Measurements from ENCODE around the gene TRIM26. TPM values are rescaled to one million over a fixed set of nuclear protein-coding genes. Genes with fewer than 3 reads are reported as not detected.

TRIM26 gene
- total and polyA plus RNA-seq, 4 donors, result 32.1 to 51.4 (median 38.1) TPM

GRCh38 chr6:30234356-30234755 lies 21.1 kb upstream of the TRIM26 start:
- no peak overlapping the region for H3K4me3 ChIP-seq
- peak; percentile 55 to 95 (median 89) for DNase-seq
- no peaks in the 10 kb centered on the region for H3K27me3 ChIP-seq (ENCODE audit: control insufficient read depth in 3 of 3, insufficient read depth in 3 of 3, low read length in 2 of 3)
- WGBS, 2 donors, result 44 to 53% methylated on average over 2 of the region's 2 CpGs
- peaks cover 0 to 14% (median 0%) of the 10 kb centered on the region in 5 donors for H3K4me1 ChIP-seq (ENCODE audit: control insufficient read depth in 5 of 5, insufficient read depth in 5 of 5, low read length in 5 of 5)
- no peak overlapping the region for H3K9ac ChIP-seq (ENCODE audit: insufficient read depth in 1 of 2, low read length in 2 of 2)
- TF ChIP-seq CTCF (IDR thresholded peaks at IDR 0.05; ENCODE audit: control extremely low read depth, extremely low read depth), result no peak
- H3K36me3 ChIP-seq (ENCODE audit: control insufficient read depth in 4 of 4, insufficient read depth in 4 of 4, low read length in 4 of 4), result no peaks in the 10 kb centered on the region
- no peak overlapping the region for H3K27ac ChIP-seq (ENCODE audit: low read depth in 1 of 2, low read length in 1 of 2)
- ATAC-seq (ENCODE audit: insufficient read depth, low FRiP score), result peak; percentile 27
- no peaks in the 10 kb centered on the region for H3K9me3 ChIP-seq (ENCODE audit: control insufficient read depth in 4 of 4, insufficient read depth in 3 of 4, low read length in 3 of 4)

- H3K36me3 ChIP-seq (ENCODE audit: control insufficient read depth in 4 of 4, insufficient read depth in 4 of 4, low read length in 4 of 4), result no peaks in the 10 kb centered on the region
- no peaks in the 10 kb centered on the region for H3K9me3 ChIP-seq (ENCODE audit: control insufficient read depth in 4 of 4, insufficient read depth in 3 of 4, low read length in 3 of 4)
- H3K4me3 ChIP-seq, result no peak overlapping the region
- no peak overlapping the region for H3K9ac ChIP-seq (ENCODE audit: insufficient read depth in 1 of 2, low read length in 2 of 2)
- DNase-seq, result no peak
- H3K27me3 ChIP-seq (ENCODE audit: control insufficient read depth in 3 of 3, insufficient read depth in 3 of 3, low read length in 2 of 3), result no peaks in the 10 kb centered on the region
- H3K27ac ChIP-seq (ENCODE audit: low read depth in 1 of 2, low read length in 1 of 2), result no peak overlapping the region
- TF ChIP-seq CTCF (IDR thresholded peaks at IDR 0.05; ENCODE audit: control extremely low read depth, extremely low read depth), result no peak
- WGBS, 2 donors, result 63 to 70% methylated on average over 2 of the region's 2 CpGs
- ATAC-seq (ENCODE audit: insufficient read depth, low FRiP score), result no peak
- peaks cover 0 to 14% (median 0%) of the 10 kb centered on the region in 5 donors for H3K4me1 ChIP-seq (ENCODE audit: control insufficient read depth in 5 of 5, insufficient read depth in 5 of 5, low read length in 5 of 5)
These were observed 17.9 kb upstream of the TRIM26 start for GRCh38 chr6:30231067-30231466.

GRCh38 chr6:30227763-30228487 lies 14.7 kb upstream of the TRIM26 start:
- 73 to 75% methylated on average over 6 of the region's 6 CpGs for WGBS, 2 donors
- DNase-seq, result no peak
- no peak for TF ChIP-seq CTCF (IDR thresholded peaks at IDR 0.05; ENCODE audit: control extremely low read depth, extremely low read depth)

More at GRCh38 chr6:30227763-30228487, 14.7 kb upstream of the TRIM26 start:
- ATAC-seq (ENCODE audit: insufficient read depth, low FRiP score), result no peak
- H3K27ac ChIP-seq (ENCODE audit: low read depth in 1 of 2, low read length in 1 of 2), result no peak overlapping the region
- H3K9ac ChIP-seq (ENCODE audit: insufficient read depth in 1 of 2, low read length in 2 of 2), result no peak overlapping the region
- H3K4me1 ChIP-seq (ENCODE audit: control insufficient read depth in 5 of 5, insufficient read depth in 5 of 5, low read length in 5 of 5), result no peaks in the 10 kb centered on the region
- H3K4me3 ChIP-seq, result no peak overlapping the region
- H3K9me3 ChIP-seq (ENCODE audit: control insufficient read depth in 4 of 4, insufficient read depth in 3 of 4, low read length in 3 of 4), result peaks cover 0 to 2% (median 0%) of the 10 kb centered on the region in 4 donors
- H3K36me3 ChIP-seq (ENCODE audit: control insufficient read depth in 4 of 4, insufficient read depth in 4 of 4, low read length in 4 of 4), result no peaks in the 10 kb centered on the region
- no peaks in the 10 kb centered on the region for H3K27me3 ChIP-seq (ENCODE audit: control insufficient read depth in 3 of 3, insufficient read depth in 3 of 3, low read length in 2 of 3)
